Calu3 (cell line): ENCODE data around the gene SNRNP35. TPM values are rescaled to one million over a fixed set of nuclear protein-coding genes. Genes with fewer than 3 reads are reported as not detected.

Experiments
- BruUV-seq: library from RNA; stranded (reverse); fragments of 400-500 nt; replicated peaks from 2 replicates; lab custom pipeline; 2021; lab: Mats Ljungman, UMichigan
- CTCF ChIA-PET: fragments of 300-600 bp; sonication (Branson Sonifier 250); formaldehyde crosslinking; loops from one replicate; lab custom pipeline; 2022; ENCODE audit warnings: antibody characterized with exemption; lab: Charles Lee
- DNase-seq: peaks from one replicate; pipeline ENCODE4 v3.0.0; 2022
- H3K27ac Mint-ChIP-seq: one replicate; pipeline ENCODE4 v1.8.0; 2022; ENCODE audit warnings: mixed read lengths; ENCODE audit not compliant: unreplicated experiment
- H3K27me3 Mint-ChIP-seq: one replicate; pipeline ENCODE4 v1.8.0; 2022; ENCODE audit warnings: mixed read lengths; ENCODE audit not compliant: unreplicated experiment
- H3K36me3 Mint-ChIP-seq: one replicate; pipeline ENCODE4 v1.8.0; 2022; ENCODE audit warnings: mild to moderate bottlenecking, moderate library complexity, mixed read lengths; ENCODE audit not compliant: insufficient read depth, unreplicated experiment
- H3K4me1 Mint-ChIP-seq: one replicate; pipeline ENCODE4 v1.8.0; 2022; ENCODE audit warnings: mild to moderate bottlenecking, low read depth, mixed read lengths; ENCODE audit not compliant: unreplicated experiment
- H3K4me3 Mint-ChIP-seq: one replicate; pipeline ENCODE4 v1.8.0; 2022; ENCODE audit warnings: mild to moderate bottlenecking, low read depth, moderate library complexity, mixed read lengths; ENCODE audit not compliant: unreplicated experiment
- H3K9me3 Mint-ChIP-seq: one replicate; pipeline ENCODE4 v1.8.0; 2022; ENCODE audit warnings: low read depth, mixed read lengths; ENCODE audit not compliant: unreplicated experiment
- CTCF ChIP-seq: fragments of 200-600 bp; IDR thresholded peaks from one replicate; pipeline ENCODE4 v1.8.0; 2022; ENCODE audit warnings: antibody characterized with exemption; ENCODE audit not compliant: unreplicated experiment
- intact Hi-C: fragments of 100-400 bp; cut with micrococcal nuclease; formaldehyde crosslinking; loops from one replicate; pipeline ENCODE4 v1.10.0; 2022; ENCODE audit not compliant: unreplicated experiment
- total RNA-seq: library from RNA; stranded (reverse); gene quantifications from 2 replicates; pipeline ENCODE4 v1.2.3, GENCODE V29; 2022

The SNRNP35 gene
- total RNA-seq, 1 experiment from 2014 or later = 34.9 TPM

DNA sequence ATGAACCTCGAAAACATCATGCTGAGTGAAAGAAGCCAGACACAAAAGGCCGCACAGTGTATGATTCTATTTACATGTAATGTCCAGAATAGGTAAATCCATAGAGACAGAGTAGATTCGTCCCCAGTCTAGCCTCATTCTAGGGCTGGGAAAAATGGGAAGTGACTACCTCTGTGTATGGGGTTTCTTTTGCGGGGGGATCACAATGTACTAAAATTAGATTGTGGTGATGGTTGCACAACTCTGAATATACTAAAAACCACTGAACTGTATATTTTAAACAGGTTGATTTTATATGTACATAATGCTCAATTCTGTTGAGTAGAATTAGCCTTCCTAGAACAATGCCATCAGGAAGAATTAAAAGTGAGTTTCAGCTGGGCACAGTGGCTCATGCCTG lies 15.2 kb upstream of the SNRNP35 start:
- Mint-ChIP-seq H3K4me3 (no peak overlapping the region), H3K27ac (no peak overlapping the region), H3K36me3 (no peaks in the 10 kb centered on the region), H3K4me1 (peaks cover 7% of the 10 kb centered on the region), H3K9me3 (no peaks in the 10 kb centered on the region), H3K27me3 (no peaks in the 10 kb centered on the region)
- CTCF ChIA-PET = no interaction called here
- TF ChIP-seq CTCF = no peak
- DNase-seq = no peak
- intact Hi-C loops = no loop called here
- no TSS peak for BruUV-seq

DNA sequence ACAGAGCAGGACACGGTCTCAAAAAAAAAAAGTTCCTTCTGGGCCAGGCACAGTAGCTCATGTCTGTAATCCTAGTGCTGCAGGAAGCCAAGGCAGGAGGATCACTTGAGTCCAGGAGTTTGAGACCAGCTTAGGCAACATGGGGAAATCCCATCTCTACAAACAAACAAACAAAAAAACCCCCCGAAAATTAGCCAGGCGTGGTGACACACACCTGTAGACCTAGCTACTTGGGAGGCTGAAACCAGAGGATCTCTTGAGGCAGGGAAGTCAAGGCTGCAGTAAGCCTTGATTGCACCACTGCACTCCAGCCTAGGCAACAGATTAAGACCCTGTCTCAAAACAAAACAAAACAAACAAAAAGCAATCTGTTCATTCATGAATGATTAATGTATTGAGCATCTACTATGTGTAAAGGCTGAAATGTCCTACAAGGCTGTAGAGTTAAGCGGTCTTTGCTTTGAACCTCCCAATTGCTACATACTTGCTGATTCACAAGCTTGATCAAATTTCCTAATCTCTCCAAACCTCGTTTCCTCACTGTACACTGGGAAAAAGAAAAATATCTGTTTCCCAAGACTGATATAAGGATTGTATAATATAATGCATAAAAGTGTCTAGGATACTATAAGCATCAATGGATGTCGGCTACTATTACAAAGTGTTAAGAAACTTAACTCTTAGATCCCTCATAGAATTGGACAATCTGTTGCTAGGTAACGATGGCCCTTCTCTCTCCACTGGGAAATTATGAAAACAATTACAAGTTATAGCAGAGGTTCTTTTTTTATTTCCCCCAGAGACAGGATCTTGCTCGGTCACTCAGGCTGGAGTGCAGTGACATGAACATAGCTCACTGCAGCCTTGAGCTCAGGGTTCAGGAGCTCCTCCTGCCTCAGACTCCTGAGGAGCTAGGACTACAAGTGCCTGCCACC lies 13.6 kb upstream of the SNRNP35 start:
- intact Hi-C loops = no loop called here
- BruUV-seq = no TSS peak
- H3K4me3 Mint-ChIP-seq = no peak overlapping the region
- H3K27me3 Mint-ChIP-seq = no peaks in the 10 kb centered on the region
- H3K36me3 Mint-ChIP-seq = no peaks in the 10 kb centered on the region
- no peak for DNase-seq
- TF ChIP-seq CTCF = no peak
- CTCF ChIA-PET = no interaction called here
- peaks cover 7% of the 10 kb centered on the region for H3K4me1 Mint-ChIP-seq
- no peaks in the 10 kb centered on the region for H3K9me3 Mint-ChIP-seq
- H3K27ac Mint-ChIP-seq = no peak overlapping the region

DNA sequence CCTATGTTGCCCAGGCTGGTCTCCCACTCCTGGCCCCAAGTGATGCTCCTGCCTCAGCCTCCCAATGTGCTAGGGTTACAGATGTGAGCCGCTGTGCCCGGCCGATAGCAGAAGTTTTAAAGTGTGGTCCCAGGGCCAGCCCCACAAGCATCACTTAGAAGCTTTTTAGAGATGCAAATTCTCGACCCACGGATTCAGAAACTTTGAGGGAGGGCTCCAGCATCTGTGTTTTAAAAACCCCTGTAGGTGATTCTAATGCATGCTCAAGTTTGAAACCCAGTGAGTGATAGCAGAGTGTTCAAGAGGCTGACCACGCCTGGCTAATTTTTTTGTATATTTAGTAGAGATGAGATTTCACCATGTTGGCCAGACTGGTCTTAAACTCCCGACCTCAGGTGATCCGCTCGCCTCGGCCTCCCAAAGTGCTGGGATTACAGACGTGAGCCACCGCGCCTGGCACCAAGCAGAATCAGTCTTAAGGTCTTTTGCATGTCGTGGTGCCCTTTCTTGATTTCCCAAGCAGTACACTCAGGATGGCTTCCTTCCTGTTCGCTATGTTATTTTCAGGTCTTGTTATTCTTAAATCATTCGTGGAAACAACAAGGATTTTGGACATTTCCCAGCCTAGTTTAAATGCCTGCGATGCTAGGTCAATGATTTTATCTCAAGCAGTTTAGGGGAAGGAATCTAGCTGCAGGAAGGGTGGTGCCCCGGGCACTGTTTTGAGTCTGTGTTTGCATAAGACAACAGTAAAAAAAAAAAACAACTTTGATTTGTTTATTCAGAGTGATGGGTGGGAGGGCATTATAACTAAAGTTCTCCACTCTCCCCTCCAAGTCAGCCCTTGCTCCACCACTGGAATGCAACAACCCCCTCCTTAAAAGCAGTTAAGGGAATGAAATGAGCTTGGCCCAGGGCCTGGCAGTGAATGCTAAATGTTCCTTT lies 12.3 kb upstream of the SNRNP35 start:
- H3K9me3 Mint-ChIP-seq = no peaks in the 10 kb centered on the region
- CTCF ChIA-PET = interaction anchor here (0.5 kb wide), 2 partner anchors 16 to 139 kb away, joined by 3 to 6 read pairs; partner anchors contain the start of gene TMED2
- H3K36me3 Mint-ChIP-seq = no peaks in the 10 kb centered on the region
- BruUV-seq = no TSS peak
- DNase-seq = no peak
- peaks cover 7% of the 10 kb centered on the region for H3K4me1 Mint-ChIP-seq
- H3K4me3 Mint-ChIP-seq = no peak overlapping the region
- no peak for TF ChIP-seq CTCF
- no peaks in the 10 kb centered on the region for H3K27me3 Mint-ChIP-seq
- H3K27ac Mint-ChIP-seq = no peak overlapping the region
- intact Hi-C loops = no loop called here

DNA sequence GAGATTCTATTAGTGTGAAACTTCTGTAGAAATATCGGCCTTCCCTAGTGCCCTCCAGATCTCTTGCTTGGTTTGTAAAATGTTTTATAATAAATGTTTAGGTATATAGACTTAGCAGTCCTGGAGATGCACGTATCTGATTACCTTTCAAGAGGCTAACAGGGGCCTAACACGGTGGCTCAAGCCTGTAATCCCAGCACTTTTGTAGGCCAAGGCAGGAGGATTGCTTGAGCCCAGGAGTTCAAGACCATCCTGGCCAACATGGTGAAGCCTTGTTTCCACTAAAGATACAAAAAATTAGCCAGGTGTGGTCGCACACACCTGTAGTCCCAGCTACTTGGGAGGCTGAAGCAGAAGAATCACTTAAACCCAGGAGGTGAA lies 11.6 kb upstream of the SNRNP35 start:
- H3K4me1 Mint-ChIP-seq = peaks cover 7% of the 10 kb centered on the region
- no peak overlapping the region for H3K27ac Mint-ChIP-seq
- no peaks in the 10 kb centered on the region for H3K27me3 Mint-ChIP-seq
- BruUV-seq = no TSS peak
- H3K36me3 Mint-ChIP-seq = no peaks in the 10 kb centered on the region
- no peak for TF ChIP-seq CTCF
- CTCF ChIA-PET = interaction anchor here (0.5 kb wide), 1 partner anchor 138 kb away, joined by 3 read pairs; the partner anchor contains the start of gene TMED2
- H3K9me3 Mint-ChIP-seq = no peaks in the 10 kb centered on the region
- H3K4me3 Mint-ChIP-seq = no peak overlapping the region
- intact Hi-C loops = no loop called here
- no peak for DNase-seq
